ENCODE measurements around the gene BBOF1.

Gene BBOF1

GRCh38 chr14:74038020-74038859 lies 19.1 kb downstream of the BBOF1 start:
- Histone ChIP-seq H4K20me1 (ENCODE audit: low read depth, low read length) (no peaks in the 10 kb centered on the region), H2AFZ (ENCODE audit: low read depth, low read length, severe bottlenecking) (no peak overlapping the region), H3K9me3 (ENCODE audit: insufficient read depth, low read length) (no peaks in the 10 kb centered on the region), H3K9ac (ENCODE audit: low read length) (no peak overlapping the region), H3K27me3 (ENCODE audit: low read length) (no peaks in the 10 kb centered on the region), H3F3A (ENCODE audit: insufficient read depth) (peaks cover 3% of the 10 kb centered on the region; the same call in 1 of the 2 replicates), H3K79me2 (ENCODE audit: insufficient read depth, low read length) (no peaks in the 10 kb centered on the region), H3K27ac (ENCODE audit: low read depth, low read length) (no peak overlapping the region), H3K4me3 (ENCODE audit: insufficient read depth, low read length, poor library complexity, severe bottlenecking) (no peak overlapping the region), H3K4me2 (ENCODE audit: low read depth, low read length, poor library complexity, severe bottlenecking) (no peak overlapping the region), H3K36me3 (ENCODE audit: low read length) (no peaks in the 10 kb centered on the region), H3K9me2 (replicated peaks; ENCODE audit: insufficient read depth, low read length) (no peaks in the 10 kb centered on the region)
- TF ChIP-seq CTCF (IDR thresholded peaks at IDR 0.05; ENCODE audit: insufficient read depth, low read length, poor library complexity, severe bottlenecking), result peak; percentile 53
- no peak for TF ChIP-seq EZH2phosphoT487 (conservative IDR thresholded peaks at IDR 0.05; ENCODE audit: low read length)

- H3K4me2 ChIP-seq (ENCODE audit: low read depth, low read length, poor library complexity, severe bottlenecking), result no peak overlapping the region
- no peaks in the 10 kb centered on the region for H3K9me3 ChIP-seq (ENCODE audit: insufficient read depth, low read length)
- no peak overlapping the region for H3K27ac ChIP-seq (ENCODE audit: low read depth, low read length)
- H3F3A ChIP-seq (ENCODE audit: insufficient read depth), result peaks cover 3% of the 10 kb centered on the region; the same call in 1 of the 2 replicates
- no peaks in the 10 kb centered on the region for H3K9me2 ChIP-seq (replicated peaks; ENCODE audit: insufficient read depth, low read length)
- no peak overlapping the region for H3K9ac ChIP-seq (ENCODE audit: low read length)
- H3K27me3 ChIP-seq (ENCODE audit: low read length), result no peaks in the 10 kb centered on the region
- no peaks in the 10 kb centered on the region for H4K20me1 ChIP-seq (ENCODE audit: low read depth, low read length)
- no peak overlapping the region for H3K4me3 ChIP-seq (ENCODE audit: insufficient read depth, low read length, poor library complexity, severe bottlenecking)
- no peaks in the 10 kb centered on the region for H3K36me3 ChIP-seq (ENCODE audit: low read length)
- H2AFZ ChIP-seq (ENCODE audit: low read depth, low read length, severe bottlenecking), result no peak overlapping the region
- TF ChIP-seq CTCF (IDR thresholded peaks at IDR 0.05; ENCODE audit: insufficient read depth, low read length, poor library complexity, severe bottlenecking) (no peak), EZH2phosphoT487 (conservative IDR thresholded peaks at IDR 0.05; ENCODE audit: low read length) (no peak)
- no peaks in the 10 kb centered on the region for H3K79me2 ChIP-seq (ENCODE audit: insufficient read depth, low read length)
These were observed 23.1 kb downstream of the BBOF1 start for GRCh38 chr14:74042296-74042695.

GRCh38 chr14:74045522-74045921 lies 26.4 kb downstream of the BBOF1 start:
- no peak overlapping the region for H3K27ac ChIP-seq (ENCODE audit: low read depth, low read length)
- no peaks in the 10 kb centered on the region for H3K9me2 ChIP-seq (replicated peaks; ENCODE audit: insufficient read depth, low read length)
- no peak overlapping the region for H3K4me3 ChIP-seq (ENCODE audit: insufficient read depth, low read length, poor library complexity, severe bottlenecking)
- no peaks in the 10 kb centered on the region for H3K27me3 ChIP-seq (ENCODE audit: low read length)
- H3K9ac ChIP-seq (ENCODE audit: low read length), result no peak overlapping the region
- no peak for TF ChIP-seq EZH2phosphoT487 (conservative IDR thresholded peaks at IDR 0.05; ENCODE audit: low read length)
- TF ChIP-seq CTCF (IDR thresholded peaks at IDR 0.05; ENCODE audit: insufficient read depth, low read length, poor library complexity, severe bottlenecking), result no peak
- H3K79me2 ChIP-seq (ENCODE audit: insufficient read depth, low read length), result no peaks in the 10 kb centered on the region
- H4K20me1 ChIP-seq (ENCODE audit: low read depth, low read length), result no peaks in the 10 kb centered on the region
- no peaks in the 10 kb centered on the region for H3F3A ChIP-seq (ENCODE audit: insufficient read depth)
- no peak overlapping the region for H2AFZ ChIP-seq (ENCODE audit: low read depth, low read length, severe bottlenecking)
- H3K4me2 ChIP-seq (ENCODE audit: low read depth, low read length, poor library complexity, severe bottlenecking), result no peak overlapping the region
- no peaks in the 10 kb centered on the region for H3K9me3 ChIP-seq (ENCODE audit: insufficient read depth, low read length)
- no peaks in the 10 kb centered on the region for H3K36me3 ChIP-seq (ENCODE audit: low read length)
